Body of pancreas (tissue), 4 donors: ENCODE results near the gene MFAP1. TPM values are rescaled to one million over a fixed set of nuclear protein-coding genes. Genes with fewer than 3 reads are reported as not detected.

Experiments used
- ATAC-seq: fragments of 150-250 bp; one replicate; pipeline ENCODE4 v1.9.1; 2016
- DNase-seq, 4 donors: peaks; one replicate each; pipeline ENCODE4 v3.0.0-alpha.2; 2019
- H3K27ac ChIP-seq, 4 donors: fragments of 200-600 bp; sonication (generic); 1 replicate in 3 of 4; 2 replicates in 1 of 4; pipeline versions ENCODE4 v1.5.1 to v1.6.1; 2016 to 2019; ENCODE audit warnings: mild to moderate bottlenecking in 1 of 4, mixed read lengths in 1 of 4, moderate library complexity in 1 of 4
- H3K27me3 ChIP-seq, 2 donors: fragments of 200-600 bp; sonication (generic); one replicate each; pipeline ENCODE4 v1.6.0; 2016; ENCODE audit warnings: mild to moderate bottlenecking in 1 of 2
- H3K36me3 ChIP-seq, 2 donors: fragments of 200-600 bp; sonication (generic); replicated peaks in 1 of 2; 2 replicates each; pipeline ENCODE4 v1.5.1; 2016; ENCODE audit warnings: low read depth in 2 of 2; ENCODE audit not compliant: insufficient read depth in 1 of 2
- H3K4me1 ChIP-seq: fragments of 200-600 bp; sonication (generic); one replicate; pipeline ENCODE4 v1.6.0; 2016
- H3K4me3 ChIP-seq, 2 donors: fragments of 200-600 bp; sonication (generic); 1 replicate in 1 of 2; 2 replicates in 1 of 2; pipeline ENCODE4 v1.5.1; 2016 to 2019
- H3K9me3 ChIP-seq, 3 donors: fragments of 200-600 bp; sonication (generic); 1 replicate in 2 of 3; 2 replicates in 1 of 3; pipeline ENCODE4 v1.5.1; 2016
- POLR2A ChIP-seq, 3 donors: fragments of 450-650 bp; IDR thresholded peaks; one replicate each; pipeline ENCODE4 v1.6.1; 2016; ENCODE audit warnings: antibody characterized with exemption in 3 of 3, mild to moderate bottlenecking in 2 of 3
- WGBS, 2 donors: methylation state at CpG; one replicate each; pipeline ENCODE4 v1.1.5; 2017; 5-methylcytosine and 5-hydroxymethylcytosine counted together
- intact Hi-C: fragments of 100-400 bp; cut with DNase I; formaldehyde crosslinking; loops from one replicate; pipeline ENCODE4 v1.15.1; 2023
- total RNA-seq, 2 donors: library from RNA; depleted of rRNA; stranded (reverse); fragments of >200 nt; gene quantifications; one replicate each; pipeline ENCODE4 v1.1.0, GENCODE V29; 2016
- TF ChIP-seq, protein P1 (sequence below), 7 experiments: fragments of 450-650 bp in 4 of 7; fragments of 200-600 bp in 3 of 7; sonication (generic) in 3 of 7; IDR thresholded peaks; one replicate each; pipeline ENCODE4 v1.5.1; 2016 to 2019; ENCODE audit warnings: antibody characterized with exemption in 7 of 7

MFAP1 gene
- total RNA-seq, 2 donors from 2014 or later = 1.6 to 9.9 TPM

DNA sequence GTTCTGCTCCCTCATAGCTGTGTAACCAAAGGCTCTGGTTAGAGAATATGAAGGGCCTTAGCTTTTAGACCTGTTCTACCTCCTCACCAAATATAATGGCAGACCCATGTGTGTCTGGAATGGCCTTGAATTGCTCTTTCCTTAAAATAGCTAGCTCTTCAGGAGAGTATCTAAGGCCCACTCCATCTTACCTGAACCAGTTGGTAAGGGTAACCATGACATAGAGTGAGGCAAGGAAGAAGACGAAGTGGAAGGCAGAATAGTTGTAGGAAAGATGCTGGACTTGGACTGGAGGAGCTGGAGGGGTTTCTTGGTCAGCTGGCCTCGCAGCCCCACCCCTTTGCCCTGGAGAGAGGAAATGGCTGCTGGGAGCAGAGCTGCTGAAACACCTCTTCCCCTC is 29.3 kb downstream of the MFAP1 start:
- no peak overlapping the region for H3K4me3 ChIP-seq
- H3K27me3 ChIP-seq = no peaks in the 10 kb centered on the region
- 80 to 92% methylated on average over 2 of the region's 2 CpGs for WGBS, 2 donors
- H3K36me3 ChIP-seq = peaks cover 3 to 7% of the 10 kb centered on the region in 2 donors
- intact Hi-C loops = no loop called here
- peak overlapping the region; percentile 47 to 99 (median 97) for H3K27ac ChIP-seq
- no peak for TF ChIP-seq POLR2A (IDR thresholded peaks at IDR 0.05)
- TF ChIP-seq, protein P1, sequence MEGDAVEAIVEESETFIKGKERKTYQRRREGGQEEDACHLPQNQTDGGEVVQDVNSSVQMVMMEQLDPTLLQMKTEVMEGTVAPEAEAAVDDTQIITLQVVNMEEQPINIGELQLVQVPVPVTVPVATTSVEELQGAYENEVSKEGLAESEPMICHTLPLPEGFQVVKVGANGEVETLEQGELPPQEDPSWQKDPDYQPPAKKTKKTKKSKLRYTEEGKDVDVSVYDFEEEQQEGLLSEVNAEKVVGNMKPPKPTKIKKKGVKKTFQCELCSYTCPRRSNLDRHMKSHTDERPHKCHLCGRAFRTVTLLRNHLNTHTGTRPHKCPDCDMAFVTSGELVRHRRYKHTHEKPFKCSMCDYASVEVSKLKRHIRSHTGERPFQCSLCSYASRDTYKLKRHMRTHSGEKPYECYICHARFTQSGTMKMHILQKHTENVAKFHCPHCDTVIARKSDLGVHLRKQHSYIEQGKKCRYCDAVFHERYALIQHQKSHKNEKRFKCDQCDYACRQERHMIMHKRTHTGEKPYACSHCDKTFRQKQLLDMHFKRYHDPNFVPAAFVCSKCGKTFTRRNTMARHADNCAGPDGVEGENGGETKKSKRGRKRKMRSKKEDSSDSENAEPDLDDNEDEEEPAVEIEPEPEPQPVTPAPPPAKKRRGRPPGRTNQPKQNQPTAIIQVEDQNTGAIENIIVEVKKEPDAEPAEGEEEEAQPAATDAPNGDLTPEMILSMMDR (IDR thresholded peaks at IDR 0.05) = no peak
- ATAC-seq (no peak), DNase-seq (no peak)
- H3K4me1 ChIP-seq = peaks cover 72% of the 10 kb centered on the region
- no peaks in the 10 kb centered on the region for H3K9me3 ChIP-seq

GRCh38 chr15:43794269-43795037 is 30.0 kb downstream of the MFAP1 start:
- DNase-seq (peak in 3 of 4 donors; percentile 19 to 32 (median 26)), ATAC-seq (no peak)
- H3K4me3 ChIP-seq = no peak overlapping the region
- H3K27me3 ChIP-seq = no peaks in the 10 kb centered on the region
- intact Hi-C loops = no loop called here
- 42 to 55% methylated on average over 9 of the region's 9 CpGs for WGBS, 2 donors
- H3K4me1 ChIP-seq = peaks cover 67% of the 10 kb centered on the region
- H3K27ac ChIP-seq = peak overlapping the region; percentile 47 to 99 (median 97)
- TF ChIP-seq, protein P1 (IDR thresholded peaks at IDR 0.05) = no peak
- TF ChIP-seq POLR2A (IDR thresholded peaks at IDR 0.05) = peak in 1 of 3 donors; percentile 48
- H3K36me3 ChIP-seq = peaks cover 3 to 7% of the 10 kb centered on the region in 2 donors
- no peaks in the 10 kb centered on the region for H3K9me3 ChIP-seq

DNA sequence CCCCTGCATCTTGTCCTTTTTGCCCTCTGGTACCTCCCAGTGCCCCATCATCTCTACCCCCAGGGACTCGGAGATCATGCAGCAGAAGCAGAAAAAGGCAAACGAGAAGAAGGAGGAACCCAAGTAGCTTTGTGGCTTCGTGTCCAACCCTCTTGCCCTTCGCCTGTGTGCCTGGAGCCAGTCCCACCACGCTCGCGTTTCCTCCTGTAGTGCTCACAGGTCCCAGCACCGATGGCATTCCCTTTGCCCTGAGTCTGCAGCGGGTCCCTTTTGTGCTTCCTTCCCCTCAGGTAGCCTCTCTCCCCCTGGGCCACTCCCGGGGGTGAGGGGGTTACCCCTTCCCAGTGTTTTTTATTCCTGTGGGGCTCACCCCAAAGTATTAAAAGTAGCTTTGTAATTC is 30.8 kb downstream of the MFAP1 start:
- ATAC-seq = no peak
- Histone ChIP-seq H3K9me3 (no peaks in the 10 kb centered on the region), H3K4me3 (no peak overlapping the region), H3K27me3 (no peaks in the 10 kb centered on the region), H3K36me3 (peaks cover 3 to 7% of the 10 kb centered on the region in 2 donors), H3K27ac (peak overlapping the region; percentile 95 to 99 (median 98)), H3K4me1 (peaks cover 63% of the 10 kb centered on the region)
- 50 to 55% methylated on average over 10 of the region's 10 CpGs for WGBS, 2 donors
- DNase-seq = peak in 1 of 4 donors; percentile 22
- intact Hi-C loops = no loop called here
- TF ChIP-seq, protein P1 (IDR thresholded peaks at IDR 0.05) = no peak
- no peak for TF ChIP-seq POLR2A (IDR thresholded peaks at IDR 0.05)

- Histone ChIP-seq H3K27ac (peak overlapping the region; percentile 95 to 99 (median 98)), H3K9me3 (no peaks in the 10 kb centered on the region), H3K4me1 (peaks cover 62% of the 10 kb centered on the region), H3K4me3 (peak overlapping the region; percentile 52 to 91), H3K27me3 (no peaks in the 10 kb centered on the region), H3K36me3 (peaks cover 3 to 7% of the 10 kb centered on the region in 2 donors)
- ATAC-seq (peak; percentile 1), DNase-seq (peak; percentile 30 to 46 (median 38))
- 0 to 1% methylated on average over 24 to 33 of the region's 33 CpGs for WGBS, 2 donors
- TF ChIP-seq, protein P1 (IDR thresholded peaks at IDR 0.05) = peak in 3 of 7 experiments; percentile 2 to 18 (median 11)
- peak in 1 of 3 donors; percentile 15 for TF ChIP-seq POLR2A (IDR thresholded peaks at IDR 0.05)
- intact Hi-C loops = no loop called here
Observed at GRCh38 chr15:43792761-43793476, 31.6 kb downstream of the MFAP1 start.
